H9 (cell line): Measurements from ENCODE around the gene SLC23A2. TPM values are rescaled to one million over a fixed set of nuclear protein-coding genes. Genes with fewer than 3 reads are reported as not detected.

ENCODE experiments used
- DNase-seq: peaks from one replicate; pipeline ENCODE4 v3.0.0-alpha.2; 2017
- H2AFZ ChIP-seq: one replicate; pipeline ENCODE4 v1.6.1; 2013; ENCODE audit warnings: mild to moderate bottlenecking, low read length, control low read depth, moderate library complexity
- H2AK5ac ChIP-seq: 2 replicates; pipeline ENCODE4 v1.6.1; 2013; ENCODE audit warnings: low read length, control low read depth, mixed read lengths; ENCODE audit not compliant: insufficient read length
- H2BK120ac ChIP-seq: one replicate; pipeline ENCODE4 v1.6.1; 2013; ENCODE audit warnings: low read depth, mild to moderate bottlenecking, low read length, control low read depth, inconsistent platforms; ENCODE audit not compliant: poor library complexity, severe bottlenecking
- H2BK12ac ChIP-seq: 2 replicates; pipeline ENCODE4 v1.6.1; 2013; ENCODE audit warnings: low read length, control low read depth, mixed read lengths, low read depth; ENCODE audit not compliant: insufficient read length
- H2BK15ac ChIP-seq: 2 replicates; pipeline ENCODE4 v1.6.1; 2013; ENCODE audit warnings: low read depth, low read length, control low read depth
- H2BK20ac ChIP-seq: one replicate; pipeline ENCODE4 v1.6.1; 2013; ENCODE audit warnings: low read depth, mild to moderate bottlenecking, low read length, control low read depth, inconsistent platforms; ENCODE audit not compliant: poor library complexity, severe bottlenecking
- H2BK5ac ChIP-seq: 2 replicates; pipeline ENCODE4 v1.6.1; 2013; ENCODE audit warnings: low read length, control low read depth, mixed read lengths; ENCODE audit not compliant: insufficient read length
- H3K14ac ChIP-seq: 2 replicates; pipeline ENCODE4 v1.6.1; 2013; ENCODE audit warnings: low read length, control low read depth; ENCODE audit not compliant: insufficient read depth
- H3K18ac ChIP-seq: 2 replicates; pipeline ENCODE4 v1.6.1; 2013; ENCODE audit warnings: low read depth, mild to moderate bottlenecking, mixed read lengths, low read length, control low read depth; ENCODE audit not compliant: insufficient read length
- H3K23ac ChIP-seq: 2 replicates; pipeline ENCODE4 v1.6.1; 2013; ENCODE audit warnings: low read length, control low read depth, mixed read lengths, low read depth; ENCODE audit not compliant: insufficient read length
- H3K23me2 ChIP-seq: 2 replicates; pipeline ENCODE4 v1.6.1; 2013; ENCODE audit warnings: low read depth, mild to moderate bottlenecking, mixed read lengths, low read length, control low read depth; ENCODE audit not compliant: insufficient read length, poor library complexity, severe bottlenecking
- H3K27ac ChIP-seq: 2 replicates; pipeline ENCODE4 v1.5.1; 2013; ENCODE audit warnings: low read length, control low read depth, mixed read lengths, low read depth; ENCODE audit not compliant: insufficient read length
- H3K27me3 ChIP-seq: 2 replicates; pipeline ENCODE4 v1.6.1; 2013; ENCODE audit warnings: low read length, control low read depth, inconsistent platforms; ENCODE audit not compliant: insufficient read depth
- H3K4ac ChIP-seq: 2 replicates; pipeline ENCODE4 v1.6.1; 2013; ENCODE audit warnings: low read depth, mild to moderate bottlenecking, control low read depth, inconsistent platforms, low read length, moderate library complexity
- H3K4me1 ChIP-seq: 2 replicates; pipeline ENCODE4 v1.6.1; 2013; ENCODE audit warnings: low read length, control low read depth, inconsistent platforms; ENCODE audit not compliant: insufficient read depth
- H3K4me2 ChIP-seq: 2 replicates; pipeline ENCODE4 v1.6.1; 2013; ENCODE audit warnings: low read length, control low read depth, mixed read lengths; ENCODE audit not compliant: insufficient read length, insufficient read depth
- H3K56ac ChIP-seq: 2 replicates; pipeline ENCODE4 v1.6.1; 2013; ENCODE audit warnings: low read depth, mild to moderate bottlenecking, mixed read lengths, low read length, control low read depth; ENCODE audit not compliant: insufficient read length
- H3K79me1 ChIP-seq: 2 replicates; pipeline ENCODE4 v1.6.1; 2013; ENCODE audit warnings: low read depth, mild to moderate bottlenecking, moderate library complexity, low read length, control low read depth, inconsistent platforms; ENCODE audit not compliant: insufficient read depth, poor library complexity, severe bottlenecking
- H3K79me2 ChIP-seq: 2 replicates; pipeline ENCODE4 v1.6.1; 2013; ENCODE audit warnings: low read length, control low read depth, inconsistent platforms; ENCODE audit not compliant: insufficient read depth
- H3K9ac ChIP-seq: 2 replicates; pipeline ENCODE4 v1.6.1; 2013; ENCODE audit warnings: low read length, control low read depth, mixed read lengths; ENCODE audit not compliant: insufficient read length; ENCODE audit errors: extremely low read depth
- H3K9me3 ChIP-seq: one replicate; pipeline ENCODE4 v1.6.1; 2013; ENCODE audit warnings: low read depth, low read length, inconsistent platforms; ENCODE audit not compliant: control insufficient read depth
- H3T11ph ChIP-seq: one replicate; pipeline ENCODE4 v1.6.1; 2013; ENCODE audit warnings: mild to moderate bottlenecking, low read length, control low read depth, inconsistent platforms
- H4K20me1 ChIP-seq: one replicate; pipeline ENCODE4 v1.6.1; 2013; ENCODE audit not compliant: control insufficient read depth, insufficient read length, insufficient read depth
- H4K5ac ChIP-seq: 2 replicates; pipeline ENCODE4 v1.6.1; 2013; ENCODE audit warnings: low read depth, mild to moderate bottlenecking, mixed read lengths, low read length, control low read depth; ENCODE audit not compliant: insufficient read length
- H4K8ac ChIP-seq: replicated peaks from 2 replicates; pipeline ENCODE4 v1.6.1; 2013; ENCODE audit warnings: low read length, control low read depth, mixed read lengths, low read depth; ENCODE audit not compliant: insufficient read length
- H4K91ac ChIP-seq: 2 replicates; pipeline ENCODE4 v1.6.1; 2013; ENCODE audit warnings: low read depth, mild to moderate bottlenecking, moderate library complexity, mixed read lengths, low read length, control low read depth; ENCODE audit not compliant: insufficient read length
- H3K27ac Mint-ChIP-seq, 3 experiments: 2 replicates in 2 of 3; 3 replicates in 1 of 3; pipeline ENCODE4 v1.8.0; 2020 to 2021; ENCODE audit warnings: mixed read lengths in 3 of 3, mild to moderate bottlenecking in 1 of 3, moderate library complexity in 1 of 3
- H3K27me3 Mint-ChIP-seq: 2 replicates; pipeline ENCODE4 v1.8.0; 2021; ENCODE audit warnings: low read depth, mild to moderate bottlenecking, moderate library complexity, mixed read lengths
- H3K36me3 Mint-ChIP-seq, 3 experiments: 2 replicates in 2 of 3; 3 replicates in 1 of 3; pipeline ENCODE4 v1.8.0; 2020 to 2021; ENCODE audit warnings: low read depth in 3 of 3, mixed read lengths in 3 of 3; ENCODE audit not compliant: insufficient read depth in 1 of 3
- H3K4me1 Mint-ChIP-seq, 2 experiments: 2 replicates each; pipeline ENCODE4 v1.8.0; 2020; ENCODE audit warnings: mixed read lengths in 2 of 2
- H3K4me3 Mint-ChIP-seq, 2 experiments: 2 replicates in 1 of 2; 3 replicates in 1 of 2; pipeline ENCODE4 v1.8.0; 2020 to 2021; ENCODE audit warnings: mild to moderate bottlenecking in 2 of 2, mixed read lengths in 2 of 2, moderate library complexity in 1 of 2
- H3K9me3 Mint-ChIP-seq, 2 experiments: 2 replicates in 1 of 2; 3 replicates in 1 of 2; pipeline ENCODE4 v1.8.0; 2020; ENCODE audit warnings: mild to moderate bottlenecking in 2 of 2, mixed read lengths in 2 of 2, moderate library complexity in 1 of 2
- WGBS: extraction: QIAGEN DNeasy Blood & Tissue Kit; methylation state at CpG from one replicate; pipeline ENCODE4 v1.1.7; 2013; ENCODE audit warnings: missing lambda C conversion rate, low lambda C conversion rate, mixed read lengths; ENCODE audit not compliant: insufficient read length; ENCODE audit errors: extremely low coverage; 5-methylcytosine and 5-hydroxymethylcytosine counted together
- total RNA-seq: library from RNA; stranded (reverse); gene quantifications from 2 replicates; pipeline ENCODE4 v1.2.1, GENCODE V29; 2021
- TF ChIP-seq, protein P1 (sequence below): fragments of 200-600 bp; sonication (generic); conservative IDR thresholded peaks from 3 replicates; pipeline ENCODE4 v1.8.0; 2021; ENCODE audit warnings: antibody characterized with exemption, mild to moderate bottlenecking

The SLC23A2 gene
- total RNA-seq, 1 experiment from 2014 or later = 16.5 TPM

GRCh38 chr20:4961746-4962145, 39.6 kb downstream of the SLC23A2 start:
- WGBS = no CpG with 5 or more reads among the region's 4 CpGs

More at GRCh38 chr20:4961746-4962145, 39.6 kb downstream of the SLC23A2 start:
- Mint-ChIP-seq H3K9me3 (no peaks in the 10 kb centered on the region), H3K36me3 (no peaks in the 10 kb centered on the region), H3K27ac (no peak overlapping the region), H3K4me1 (peaks cover 9 to 16% of the 10 kb centered on the region in 2 experiments), H3K4me3 (no peak overlapping the region), H3K27me3 (no peaks in the 10 kb centered on the region)
- H4K20me1 ChIP-seq = no peaks in the 10 kb centered on the region
- no peak for DNase-seq
- H3K4me2 ChIP-seq = no peak overlapping the region
- H2BK12ac ChIP-seq = no peak overlapping the region
- no peak overlapping the region for H2BK20ac ChIP-seq
- no peak overlapping the region for H2AK5ac ChIP-seq
- no peak overlapping the region for H4K5ac ChIP-seq
- H3K27me3 ChIP-seq = no peaks in the 10 kb centered on the region
- no peak overlapping the region for H4K91ac ChIP-seq
- TF ChIP-seq, protein P1, sequence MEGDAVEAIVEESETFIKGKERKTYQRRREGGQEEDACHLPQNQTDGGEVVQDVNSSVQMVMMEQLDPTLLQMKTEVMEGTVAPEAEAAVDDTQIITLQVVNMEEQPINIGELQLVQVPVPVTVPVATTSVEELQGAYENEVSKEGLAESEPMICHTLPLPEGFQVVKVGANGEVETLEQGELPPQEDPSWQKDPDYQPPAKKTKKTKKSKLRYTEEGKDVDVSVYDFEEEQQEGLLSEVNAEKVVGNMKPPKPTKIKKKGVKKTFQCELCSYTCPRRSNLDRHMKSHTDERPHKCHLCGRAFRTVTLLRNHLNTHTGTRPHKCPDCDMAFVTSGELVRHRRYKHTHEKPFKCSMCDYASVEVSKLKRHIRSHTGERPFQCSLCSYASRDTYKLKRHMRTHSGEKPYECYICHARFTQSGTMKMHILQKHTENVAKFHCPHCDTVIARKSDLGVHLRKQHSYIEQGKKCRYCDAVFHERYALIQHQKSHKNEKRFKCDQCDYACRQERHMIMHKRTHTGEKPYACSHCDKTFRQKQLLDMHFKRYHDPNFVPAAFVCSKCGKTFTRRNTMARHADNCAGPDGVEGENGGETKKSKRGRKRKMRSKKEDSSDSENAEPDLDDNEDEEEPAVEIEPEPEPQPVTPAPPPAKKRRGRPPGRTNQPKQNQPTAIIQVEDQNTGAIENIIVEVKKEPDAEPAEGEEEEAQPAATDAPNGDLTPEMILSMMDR = no peak
- no peak overlapping the region for H3K18ac ChIP-seq
- H3K4me1 ChIP-seq = peaks cover 3% of the 10 kb centered on the region; the same call in 1 of the 2 replicates
- no peak overlapping the region for H2AFZ ChIP-seq
- no peak overlapping the region for H2BK120ac ChIP-seq
- no peak overlapping the region for H3K27ac ChIP-seq
- no peak overlapping the region for H3T11ph ChIP-seq
- no peaks in the 10 kb centered on the region for H3K79me2 ChIP-seq
- no peak overlapping the region for H3K9ac ChIP-seq
- H2BK15ac ChIP-seq = no peak overlapping the region
- no peak overlapping the region for H2BK5ac ChIP-seq
- no peak overlapping the region for H4K8ac ChIP-seq
- H3K23me2 ChIP-seq = no peaks in the 10 kb centered on the region
- no peak overlapping the region for H3K56ac ChIP-seq
- H3K4ac ChIP-seq = no peak overlapping the region
- H3K14ac ChIP-seq = no peak overlapping the region
- H3K23ac ChIP-seq = no peak overlapping the region
- H3K9me3 ChIP-seq = no peaks in the 10 kb centered on the region
- no peaks in the 10 kb centered on the region for H3K79me1 ChIP-seq
